Natural killer cell (primary cell): ENCODE measurements around the gene TMEM175. TPM values are rescaled to one million over a fixed set of nuclear protein-coding genes. Genes with fewer than 3 reads are reported as not detected.

Experiments used
- ATAC-seq, 3 donors: fragments of 150-1000 bp in 2 of 3; fragments of 200-7000 bp in 1 of 3; cut with Tn5 transposase; 1 replicate in 1 of 3; 2 replicates in 2 of 3; pipeline ENCODE4 v1.10.0; 2021; ENCODE audit warnings: mild to moderate bottlenecking in 2 of 3, moderate library complexity in 2 of 3
- DNase-seq, 2 donors: peaks; one replicate each; pipeline versions ENCODE4 v3.0.0 to v3.0.0-alpha.2; 2013 to 2021; ENCODE audit warnings: mixed read lengths in 1 of 2
- H3K27ac ChIP-seq: one replicate; pipeline ENCODE4 v1.5.1; 2013; ENCODE audit warnings: mild to moderate bottlenecking, low read length
- H3K27me3 ChIP-seq: one replicate; pipeline ENCODE4 v1.6.1; 2013; ENCODE audit warnings: low read length; ENCODE audit not compliant: control insufficient read depth, insufficient read depth
- H3K36me3 ChIP-seq: one replicate; pipeline ENCODE4 v1.6.1; 2013; ENCODE audit warnings: low read length; ENCODE audit not compliant: control insufficient read depth, insufficient read depth
- H3K4me1 ChIP-seq: one replicate; pipeline ENCODE4 v1.6.1; 2013; ENCODE audit warnings: low read length; ENCODE audit not compliant: control insufficient read depth, insufficient read depth
- H3K4me3 ChIP-seq: one replicate; pipeline ENCODE4 v1.5.1; 2013; ENCODE audit warnings: low read length
- H3K9me3 ChIP-seq: one replicate; pipeline ENCODE4 v1.6.1; 2013; ENCODE audit warnings: low read length; ENCODE audit not compliant: control insufficient read depth, insufficient read depth
- H3K27ac Mint-ChIP-seq, 2 donors: one replicate each; pipeline ENCODE4 v1.8.0; 2022; ENCODE audit warnings: mild to moderate bottlenecking in 2 of 2, mixed read lengths in 2 of 2, moderate library complexity in 1 of 2
- H3K27me3 Mint-ChIP-seq, 2 donors: one replicate each; pipeline ENCODE4 v1.8.0; 2022; ENCODE audit warnings: low read depth in 2 of 2, mixed read lengths in 2 of 2
- H3K36me3 Mint-ChIP-seq: one replicate; pipeline ENCODE4 v1.8.0; 2022; ENCODE audit warnings: mixed read lengths
- H3K4me1 Mint-ChIP-seq, 2 donors: one replicate each; pipeline ENCODE4 v1.8.0; 2022; ENCODE audit warnings: mixed read lengths in 2 of 2
- H3K4me3 Mint-ChIP-seq: one replicate; pipeline ENCODE4 v1.8.0; 2022; ENCODE audit warnings: mild to moderate bottlenecking, moderate library complexity, mixed read lengths
- H3K9me3 Mint-ChIP-seq, 2 donors: one replicate each; pipeline ENCODE4 v1.8.0; 2022; ENCODE audit warnings: mixed read lengths in 2 of 2
- CTCF ChIP-seq: fragments of 200-600 bp; IDR thresholded peaks from one replicate; pipeline ENCODE4 v1.8.0; 2022; ENCODE audit warnings: antibody characterized with exemption
- WGBS: methylation state at CpG from one replicate; pipeline ENCODE4 v1.1.7; 2013; ENCODE audit warnings: missing lambda C conversion rate; ENCODE audit not compliant: insufficient coverage; 5-methylcytosine and 5-hydroxymethylcytosine counted together
- intact Hi-C: fragments of 100-400 bp; cut with micrococcal nuclease; formaldehyde crosslinking; loops from one replicate; pipeline ENCODE4 v1.14.2; 2022
- total RNA-seq, 4 donors: library from RNA; stranded (reverse); fragments of 120-200 nt in 1 of 4; gene quantifications; one replicate each; pipeline versions ENCODE4 v1.2.3 to v1.2.4, GENCODE V29; 2013 to 2022

The TMEM175 gene
- total RNA-seq, 3 donors from 2014 or later (not counting 1 experiment from before 2014, with no cell fraction given) = 72.8 to 79.8 (median 73.2) TPM

- Histone ChIP-seq H3K4me1 (no peaks in the 10 kb centered on the region), H3K27me3 (no peaks in the 10 kb centered on the region), H3K9me3 (no peaks in the 10 kb centered on the region), H3K27ac (no peak overlapping the region), H3K4me3 (no peak overlapping the region), H3K36me3 (peaks cover 59% of the 10 kb centered on the region)
- Mint-ChIP-seq H3K27me3 (no peaks in the 10 kb centered on the region), H3K4me1 (peaks cover 4 to 8% of the 10 kb centered on the region in 2 donors), H3K9me3 (no peaks in the 10 kb centered on the region), H3K27ac (no peak overlapping the region), H3K36me3 (no peaks in the 10 kb centered on the region), H3K4me3 (no peak overlapping the region)
- DNase-seq (no peak), ATAC-seq (no peak)
- intact Hi-C loops = no loop called here
- 94% methylated on average over 52 of the region's 52 CpGs for WGBS
- no peak for TF ChIP-seq CTCF
These were observed 29.3 kb downstream of the TMEM175 start for GRCh38 chr4:961351-962230.

GRCh38 chr4:962231-963208, 30.3 kb downstream of the TMEM175 start:
- Mint-ChIP-seq H3K4me3 (no peak overlapping the region), H3K9me3 (no peaks in the 10 kb centered on the region), H3K36me3 (no peaks in the 10 kb centered on the region), H3K4me1 (peaks cover 4 to 5% of the 10 kb centered on the region in 2 donors), H3K27me3 (no peaks in the 10 kb centered on the region), H3K27ac (no peak overlapping the region)
- no peaks in the 10 kb centered on the region for H3K27me3 ChIP-seq
- TF ChIP-seq CTCF = no peak
- no peak overlapping the region for H3K27ac ChIP-seq
- H3K9me3 ChIP-seq = no peaks in the 10 kb centered on the region
- H3K36me3 ChIP-seq = peaks cover 61% of the 10 kb centered on the region
- intact Hi-C loops = no loop called here
- ATAC-seq (no peak), DNase-seq (no peak)
- WGBS = 94% methylated on average over 54 of the region's 54 CpGs
- H3K4me1 ChIP-seq = peaks cover 3% of the 10 kb centered on the region
- H3K4me3 ChIP-seq = no peak overlapping the region

- 91% methylated on average over 39 of the region's 39 CpGs for WGBS
- no peak for ATAC-seq
- H3K9me3 ChIP-seq = no peaks in the 10 kb centered on the region
- peaks cover 11% of the 10 kb centered on the region for H3K4me1 ChIP-seq
- no peak overlapping the region for H3K4me3 ChIP-seq
- Mint-ChIP-seq H3K36me3 (no peaks in the 10 kb centered on the region), H3K27me3 (no peaks in the 10 kb centered on the region), H3K9me3 (no peaks in the 10 kb centered on the region), H3K27ac (peak overlapping the region in 1 of 2 donors; percentile 58), H3K4me3 (no peak overlapping the region), H3K4me1 (peaks cover 4 to 7% of the 10 kb centered on the region in 2 donors)
- H3K27ac ChIP-seq = no peak overlapping the region
- TF ChIP-seq CTCF = no peak
- H3K36me3 ChIP-seq = peaks cover 57% of the 10 kb centered on the region
- intact Hi-C loops = no loop called here
- H3K27me3 ChIP-seq = peaks cover 3% of the 10 kb centered on the region
- no peak for DNase-seq
These were observed 31.3 kb downstream of the TMEM175 start for GRCh38 chr4:963276-964225.
